ENCODE measurements around the gene HENMT1. TPM values are rescaled to one million over a fixed set of nuclear protein-coding genes. Genes with fewer than 3 reads are reported as not detected.

Gene HENMT1
- total RNA-seq, 1 donor from 2014 or later = 3.7 TPM

GRCh38 chr1:108617008-108617723 lies 43.7 kb downstream of the HENMT1 start:
- Histone ChIP-seq H3K4me3 (no peak overlapping the region), H3K9ac (no peak overlapping the region), H4K20me1 (ENCODE audit: low read depth) (no peaks in the 10 kb centered on the region), H3K4me1 (no peaks in the 10 kb centered on the region), H3K9me3 (ENCODE audit: low read depth) (no peaks in the 10 kb centered on the region), H3F3A (ENCODE audit: low read depth) (no peaks in the 10 kb centered on the region), H2AFZ (replicated peaks) (no peak overlapping the region), H3K27me3 (no peaks in the 10 kb centered on the region), H3K36me3 (no peaks in the 10 kb centered on the region), H3K4me2 (no peak overlapping the region), H3K27ac (no peak overlapping the region), H3K79me2 (ENCODE audit: low read depth) (no peaks in the 10 kb centered on the region)
- H3K27me3 Mint-ChIP-seq (ENCODE audit: insufficient read depth, low read depth) = no peaks in the 10 kb centered on the region
- TF ChIP-seq EZH2phosphoT487 (IDR thresholded peaks at IDR 0.05) (no peak), CTCF (IDR thresholded peaks at IDR 0.05) (no peak), EZH2 (IDR thresholded peaks at IDR 0.05) (no peak)
- H3K4me3 Mint-ChIP-seq = no peak overlapping the region
- H3K4me1 Mint-ChIP-seq = no peaks in the 10 kb centered on the region
- H3K9me3 Mint-ChIP-seq = no peaks in the 10 kb centered on the region
- H3K27ac Mint-ChIP-seq = no peak overlapping the region
- DNase-seq (ENCODE audit: low spot score) = no peak
- peaks cover 4% of the 10 kb centered on the region for H3K36me3 Mint-ChIP-seq

- H3K4me3 ChIP-seq = no peak overlapping the region
- no peak overlapping the region for H3K27ac ChIP-seq
- H3K9ac ChIP-seq = no peak overlapping the region
- Mint-ChIP-seq H3K27me3 (ENCODE audit: insufficient read depth, low read depth) (no peaks in the 10 kb centered on the region), H3K4me3 (no peak overlapping the region), H3K27ac (no peak overlapping the region), H3K9me3 (no peaks in the 10 kb centered on the region), H3K4me1 (no peaks in the 10 kb centered on the region), H3K36me3 (peaks cover 2% of the 10 kb centered on the region)
- no peak overlapping the region for H3K4me2 ChIP-seq
- no peaks in the 10 kb centered on the region for H4K20me1 ChIP-seq (ENCODE audit: low read depth)
- H3K27me3 ChIP-seq = no peaks in the 10 kb centered on the region
- H3K4me1 ChIP-seq = no peaks in the 10 kb centered on the region
- H3K79me2 ChIP-seq (ENCODE audit: low read depth) = no peaks in the 10 kb centered on the region
- no peak for DNase-seq (ENCODE audit: low spot score)
- H3K9me3 ChIP-seq (ENCODE audit: low read depth) = no peaks in the 10 kb centered on the region
- H3K36me3 ChIP-seq = no peaks in the 10 kb centered on the region
- no peaks in the 10 kb centered on the region for H3F3A ChIP-seq (ENCODE audit: low read depth)
- no peak for TF ChIP-seq CTCF (IDR thresholded peaks at IDR 0.05)
- no peak for TF ChIP-seq EZH2 (IDR thresholded peaks at IDR 0.05)
- no peak for TF ChIP-seq EZH2phosphoT487 (IDR thresholded peaks at IDR 0.05)
- H2AFZ ChIP-seq (replicated peaks) = no peak overlapping the region
Measured at GRCh38 chr1:108615544-108615943, 45.3 kb downstream of the HENMT1 start.

- H3K36me3 Mint-ChIP-seq = peaks cover 3% of the 10 kb centered on the region
- H3K4me3 Mint-ChIP-seq = no peak overlapping the region
- Histone ChIP-seq H3K27me3 (no peaks in the 10 kb centered on the region), H3F3A (ENCODE audit: low read depth) (no peaks in the 10 kb centered on the region), H3K27ac (no peak overlapping the region), H4K20me1 (ENCODE audit: low read depth) (no peaks in the 10 kb centered on the region), H3K9me3 (ENCODE audit: low read depth) (no peaks in the 10 kb centered on the region), H3K9ac (no peak overlapping the region), H3K4me1 (peaks cover 12% of the 10 kb centered on the region), H3K4me2 (no peak overlapping the region), H3K36me3 (no peaks in the 10 kb centered on the region), H2AFZ (replicated peaks) (no peak overlapping the region), H3K4me3 (no peak overlapping the region), H3K79me2 (ENCODE audit: low read depth) (no peaks in the 10 kb centered on the region)
- H3K27me3 Mint-ChIP-seq (ENCODE audit: insufficient read depth, low read depth) = no peaks in the 10 kb centered on the region
- peaks cover 17% of the 10 kb centered on the region for H3K4me1 Mint-ChIP-seq
- no peaks in the 10 kb centered on the region for H3K9me3 Mint-ChIP-seq
- no peak for DNase-seq (ENCODE audit: low spot score)
- no peak for TF ChIP-seq CTCF (IDR thresholded peaks at IDR 0.05)
- TF ChIP-seq EZH2 (IDR thresholded peaks at IDR 0.05) = no peak
- no peak for TF ChIP-seq EZH2phosphoT487 (IDR thresholded peaks at IDR 0.05)
- no peak overlapping the region for H3K27ac Mint-ChIP-seq
Measured at GRCh38 chr1:108612496-108612895, 48.4 kb downstream of the HENMT1 start.

Data from neural progenitor cell (in vitro differentiated cells).